Fibroblast of mammary gland (primary cell): ENCODE measurements around the gene KSR1.

Experiments
- DNase-seq: peaks from one replicate; pipeline ENCODE4 v3.0.0-alpha.2; 2010; ENCODE audit warnings: low read depth
- H3K4me3 ChIP-seq: 2 replicates; pipeline ENCODE4 v1.5.1; 2011; ENCODE audit warnings: low read depth, mild to moderate bottlenecking, low read length, moderate library complexity; ENCODE audit not compliant: control insufficient read depth
- CTCF ChIP-seq: conservative IDR thresholded peaks from 2 replicates; pipeline ENCODE4 v1.5.1; 2011; ENCODE audit warnings: low read depth, low read length, inconsistent platforms; ENCODE audit not compliant: control insufficient read depth, insufficient read depth

The KSR1 gene

GRCh38 chr17:27596566-27597187 is 140.4 kb downstream of the KSR1 start:
- TF ChIP-seq CTCF, result no peak
- no peak overlapping the region for H3K4me3 ChIP-seq
- DNase-seq, result no peak

- no peak for TF ChIP-seq CTCF
- H3K4me3 ChIP-seq, result no peak overlapping the region
- DNase-seq, result no peak
Observed at GRCh38 chr17:27597188-27597580, 140.9 kb downstream of the KSR1 start.

- no peak overlapping the region for H3K4me3 ChIP-seq
- TF ChIP-seq CTCF, result no peak
- no peak for DNase-seq
Observed at GRCh38 chr17:27597783-27598320, 141.6 kb downstream of the KSR1 start.

- no peak overlapping the region for H3K4me3 ChIP-seq
- no peak for TF ChIP-seq CTCF
- DNase-seq, result no peak
Observed at GRCh38 chr17:27598337-27599050, 142.2 kb downstream of the KSR1 start.

GRCh38 chr17:27600471-27600870 is 144.2 kb downstream of the KSR1 start:
- no peak for DNase-seq
- H3K4me3 ChIP-seq, result no peak overlapping the region
- TF ChIP-seq CTCF, result no peak

GRCh38 chr17:27601069-27601974 is 145.1 kb downstream of the KSR1 start:
- TF ChIP-seq CTCF, result peak; percentile 95
- no peak overlapping the region for H3K4me3 ChIP-seq
- peak; percentile 76 for DNase-seq
